ENCODE results near the gene JMJD1C. TPM values are rescaled to one million over a fixed set of nuclear protein-coding genes. Genes with fewer than 3 reads are reported as not detected.
A peak's percentile ranks its signal among the peaks of the same experiment; 100 is the strongest.

The JMJD1C gene
- total and polyA plus RNA-seq, 4 experiments from 2014 or later, result 22.8 to 115 (median 84.5) TPM

- no peak for DNase-seq
- Mint-ChIP-seq H3K4me3 (peak overlapping the region in 2 of 8 donors; percentile 36 to 51), H3K9me3 (peaks cover 0 to 7% (median 0%) of the 10 kb centered on the region in 8 donors), H3K27me3 (no peaks in the 10 kb centered on the region), H3K27ac (peak overlapping the region in 1 of 7 donors; percentile 13), H3K36me3 (peaks cover 11 to 37% of the 10 kb centered on the region in 2 donors), H3K4me1 (peaks cover 40 to 82% (median 59%) of the 10 kb centered on the region in 4 donors)
- H3K36me3 ChIP-seq (ENCODE audit: insufficient read depth, low read length), result no peaks in the 10 kb centered on the region
- H3K27me3 ChIP-seq (ENCODE audit: insufficient read depth, low read length), result no peaks in the 10 kb centered on the region
- H3K4me3 ChIP-seq (ENCODE audit: low read length in 2 of 2), result no peak overlapping the region
- CTCF ChIA-PET (ENCODE audit: partially characterized antibody), result interaction anchor here (0.6 to 5.9 kb wide), 4 partner anchors 9 to 1515 kb away, joined by 3 to 28 read pairs (median 4); no protein-coding TSS in a partner anchor
- H3K9me3 ChIP-seq (ENCODE audit: control insufficient read depth in 1 of 2, low read length in 2 of 2), result no peaks in the 10 kb centered on the region
- peaks cover 58% of the 10 kb centered on the region for H3K4me1 ChIP-seq (ENCODE audit: insufficient read depth, low read length)
- intact Hi-C loops (cut with micrococcal nuclease), result no loop called here
- POLR2A ChIA-PET (ENCODE audit: partially characterized antibody), result no interaction called here
- no peak overlapping the region for H3K27ac ChIP-seq (ENCODE audit: low read depth, low read length)
These were observed 328.5 kb downstream of the JMJD1C start for GRCh38 chr10:63137306-63137705.

DNA sequence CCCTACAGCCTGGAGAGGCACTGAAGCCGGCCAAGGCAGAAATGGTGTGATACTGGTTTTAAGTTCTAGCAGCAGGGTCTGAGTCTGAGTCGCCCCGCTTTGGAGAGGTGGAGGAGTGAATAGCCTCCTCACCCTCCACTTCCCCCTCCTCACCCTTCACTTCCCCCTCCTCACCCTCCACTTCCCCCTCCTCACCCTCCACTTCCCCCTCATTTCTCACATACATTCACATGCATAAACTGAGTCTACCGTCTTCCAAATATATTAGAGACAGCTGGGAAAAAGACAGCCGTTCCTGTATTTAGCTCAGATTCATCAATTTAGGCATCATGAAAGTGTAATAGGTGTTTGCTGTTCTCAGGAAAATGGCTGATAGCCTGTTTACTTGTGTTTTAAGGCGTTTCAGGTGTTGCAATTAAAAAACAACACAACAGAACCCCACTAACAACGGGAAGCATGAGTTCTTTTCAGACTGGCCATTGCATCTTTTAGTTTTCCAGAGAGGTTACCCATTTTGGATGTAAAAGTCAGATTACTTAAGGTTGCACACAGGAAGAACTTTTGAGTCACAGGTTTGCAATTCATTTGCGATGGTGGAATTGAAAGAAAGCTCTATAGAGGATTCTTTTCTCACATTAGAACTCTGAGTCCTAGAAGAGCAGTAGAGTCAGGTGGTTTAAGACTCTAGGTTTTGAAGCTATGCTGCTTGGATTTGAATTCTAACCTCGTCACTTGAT lies 331.8 kb downstream of the JMJD1C start:
- H3K27ac Mint-ChIP-seq, result peak overlapping the region; percentile 92 to 98 (median 97)
- H3K4me3 Mint-ChIP-seq, result peak overlapping the region; percentile 92 to 95 (median 92)
- Histone ChIP-seq H3K4me1 (ENCODE audit: insufficient read depth, low read length) (peaks cover 46% of the 10 kb centered on the region), H3K9me3 (ENCODE audit: control insufficient read depth in 1 of 2, low read length in 2 of 2) (no peaks in the 10 kb centered on the region), H3K36me3 (ENCODE audit: insufficient read depth, low read length) (no peaks in the 10 kb centered on the region), H3K27ac (ENCODE audit: low read depth, low read length) (peak overlapping the region; percentile 96), H3K4me3 (ENCODE audit: low read length in 2 of 2) (peak overlapping the region; percentile 81 to 88), H3K27me3 (ENCODE audit: insufficient read depth, low read length) (no peaks in the 10 kb centered on the region)
- intact Hi-C loops (cut with micrococcal nuclease), result loop anchor here (1.0 to 5.0 kb wide), 8 partner anchors 24 to 1232 kb away; partner anchors contain the start of genes ADO, ARID5B and EGR2
- CTCF ChIA-PET (ENCODE audit: partially characterized antibody), result interaction anchor here (1.1 to 5.9 kb wide), 8 partner anchors 12 to 520 kb away, joined by 3 to 28 read pairs (median 15); partner anchors contain the start of gene EGR2
- H3K4me1 Mint-ChIP-seq, result peaks cover 27 to 50% (median 39%) of the 10 kb centered on the region in 4 donors
- H3K9me3 Mint-ChIP-seq, result peaks cover 0 to 16% (median under 1%) of the 10 kb centered on the region in 8 donors
- peaks cover 3 to 11% of the 10 kb centered on the region in 2 donors for H3K36me3 Mint-ChIP-seq
- H3K27me3 Mint-ChIP-seq, result peaks cover 0 to 5% of the 10 kb centered on the region in 2 donors
- DNase-seq, result no peak
- POLR2A ChIA-PET (ENCODE audit: partially characterized antibody), result interaction anchor here (0.6 to 2.6 kb wide), 12 partner anchors 12 to 1233 kb away, joined by 3 to 17 read pairs (median 6); partner anchors contain the start of genes ADO, ARID5B, EGR2 and REEP3

DNA sequence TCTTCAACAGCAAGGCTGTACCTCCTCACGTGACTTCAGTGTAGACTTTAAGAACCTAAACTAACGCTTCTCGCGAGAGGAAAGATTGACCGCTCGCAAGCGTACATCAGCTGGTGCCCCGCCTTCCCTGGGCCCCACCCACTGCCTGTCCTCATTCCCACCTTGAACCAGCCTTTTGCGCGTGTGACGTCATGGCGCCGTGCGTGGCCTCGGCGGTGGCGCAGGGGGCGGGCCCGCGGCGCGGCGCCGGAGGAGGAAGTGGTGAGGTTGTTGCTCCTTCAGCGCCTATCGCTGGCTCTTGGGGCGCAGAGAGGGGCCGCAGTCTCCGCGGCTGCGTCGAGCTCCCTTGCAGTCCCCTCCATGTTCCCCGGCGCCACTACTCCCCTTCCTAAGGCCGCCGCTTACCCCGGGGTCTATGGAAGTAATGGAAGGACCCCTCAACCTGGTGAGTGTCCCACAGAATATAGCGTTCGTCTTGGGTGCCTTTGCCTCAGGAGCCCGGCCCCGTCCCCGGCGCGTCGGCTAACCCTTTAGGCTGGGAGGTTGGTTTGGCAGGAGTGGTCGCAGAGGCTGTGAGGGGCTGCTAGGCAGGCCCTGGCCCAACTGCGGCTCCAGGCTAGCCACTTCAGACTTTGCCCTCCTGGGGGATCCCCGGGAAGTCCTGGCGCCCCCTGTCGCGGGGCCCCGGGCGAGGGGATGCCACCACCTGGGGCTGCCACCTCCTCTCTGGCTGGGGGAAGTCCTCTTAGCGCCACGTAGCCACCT lies 332.5 kb downstream of the JMJD1C start, which contains the start of gene NRBF2:
TSS of gene NRBF2 (plus strand) at position 273 of the 765 bp plus-strand sequence. CDS start at position 416, 143 bp downstream.
- Mint-ChIP-seq H3K36me3 (peaks cover 3 to 11% of the 10 kb centered on the region in 2 donors), H3K4me3 (peak within 1 kb of the TSS; percentile 92 to 95 (median 92)), H3K9me3 (peaks cover 0 to 16% (median under 1%) of the 10 kb centered on the region in 8 donors), H3K27me3 (peaks cover 0 to 7% of the 10 kb centered on the region in 2 donors), H3K27ac (peak within 1 kb of the TSS; percentile 92 to 98 (median 97)), H3K4me1 (peaks cover 24 to 45% (median 35%) of the 10 kb centered on the region in 4 donors)
- intact Hi-C loops (cut with micrococcal nuclease), result loop anchor here (1.0 to 5.0 kb wide), 8 partner anchors 25 to 1231 kb away; partner anchors contain the start of genes ADO, ARID5B and EGR2
- H3K27me3 ChIP-seq (ENCODE audit: insufficient read depth, low read length), result no peaks in the 10 kb centered on the region
- H3K9me3 ChIP-seq (ENCODE audit: control insufficient read depth in 1 of 2, low read length in 2 of 2), result no peaks in the 10 kb centered on the region
- DNase-seq, result peak; percentile 97 to 98 (median 98)
- H3K4me3 ChIP-seq (ENCODE audit: low read length in 2 of 2), result peak within 1 kb of the TSS; percentile 81 to 88
- peak within 1 kb of the TSS; percentile 96 for H3K27ac ChIP-seq (ENCODE audit: low read depth, low read length)
- POLR2A ChIA-PET (ENCODE audit: partially characterized antibody), result interaction anchor here (0.6 to 2.6 kb wide), 12 partner anchors 13 to 1232 kb away, joined by 3 to 17 read pairs (median 6); partner anchors contain the start of genes ADO, ARID5B, EGR2 and REEP3
- H3K36me3 ChIP-seq (ENCODE audit: insufficient read depth, low read length), result no peaks in the 10 kb centered on the region
- CTCF ChIA-PET (ENCODE audit: partially characterized antibody), result interaction anchor here (1.0 to 3.0 kb wide), 10 partner anchors 12 to 586 kb away, joined by 3 to 22 read pairs (median 4); no protein-coding TSS in a partner anchor
- H3K4me1 ChIP-seq (ENCODE audit: insufficient read depth, low read length), result peaks cover 46% of the 10 kb centered on the region

DNA sequence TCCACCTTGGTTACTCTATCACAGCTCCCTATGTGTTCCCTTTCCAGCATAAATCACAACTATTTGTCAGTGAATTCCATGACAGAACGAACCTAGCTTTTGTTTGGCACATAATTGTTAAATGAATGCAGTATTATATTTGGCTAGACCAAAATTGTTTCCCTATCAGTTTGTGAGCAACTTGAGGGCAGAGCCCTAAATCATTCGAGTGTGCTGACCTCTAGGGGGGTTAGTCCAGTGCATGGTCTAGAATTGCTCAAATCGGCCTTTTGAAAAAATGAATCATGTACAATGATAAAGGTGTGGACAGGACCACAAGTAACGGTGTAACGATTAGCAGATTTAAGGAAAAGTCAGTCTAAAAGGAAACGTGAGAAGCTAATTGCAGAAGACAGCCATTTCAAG lies 333.1 kb downstream of the JMJD1C start:
- H3K27ac ChIP-seq (ENCODE audit: low read depth, low read length), result peak overlapping the region; percentile 96
- no peaks in the 10 kb centered on the region for H3K27me3 ChIP-seq (ENCODE audit: insufficient read depth, low read length)
- Mint-ChIP-seq H3K27me3 (peaks cover 0 to 7% of the 10 kb centered on the region in 2 donors), H3K4me3 (peak overlapping the region; percentile 92 to 95 (median 92)), H3K27ac (peak overlapping the region; percentile 92 to 98 (median 97)), H3K4me1 (peaks cover 21 to 42% (median 31%) of the 10 kb centered on the region in 4 donors), H3K9me3 (peaks cover 0 to 16% (median under 1%) of the 10 kb centered on the region in 8 donors), H3K36me3 (peaks cover under 1 to 11% of the 10 kb centered on the region in 2 donors)
- intact Hi-C loops (cut with micrococcal nuclease), result loop anchor here (1.0 to 5.0 kb wide), 8 partner anchors 26 to 1230 kb away; partner anchors contain the start of genes ADO, ARID5B and EGR2
- H3K36me3 ChIP-seq (ENCODE audit: insufficient read depth, low read length), result no peaks in the 10 kb centered on the region
- CTCF ChIA-PET (ENCODE audit: partially characterized antibody), result interaction anchor here (1.0 to 3.0 kb wide), 9 partner anchors 12 to 587 kb away, joined by 3 to 22 read pairs (median 5); no protein-coding TSS in a partner anchor
- peak overlapping the region in 1 of 2 donors; percentile 81 for H3K4me3 ChIP-seq (ENCODE audit: low read length in 2 of 2)
- no peak for DNase-seq
- H3K4me1 ChIP-seq (ENCODE audit: insufficient read depth, low read length), result peaks cover 42% of the 10 kb centered on the region
- H3K9me3 ChIP-seq (ENCODE audit: control insufficient read depth in 1 of 2, low read length in 2 of 2), result no peaks in the 10 kb centered on the region
- POLR2A ChIA-PET (ENCODE audit: partially characterized antibody), result interaction anchor here (1.2 to 2.6 kb wide), 11 partner anchors 13 to 1231 kb away, joined by 3 to 17 read pairs (median 7); partner anchors contain the start of genes ADO, ARID5B, EGR2 and REEP3

GRCh38 chr10:63129888-63130287 lies 335.9 kb downstream of the JMJD1C start:
- ChIA-PET CTCF (ENCODE audit: partially characterized antibody) (interaction anchor here (0.7 kb wide), 1 partner anchor 688 kb away, joined by 3 read pairs; no protein-coding TSS in a partner anchor), POLR2A (ENCODE audit: partially characterized antibody) (no interaction called here)
- Mint-ChIP-seq H3K4me3 (no peak overlapping the region), H3K9me3 (peaks cover 0 to 16% (median under 1%) of the 10 kb centered on the region in 8 donors), H3K36me3 (peaks cover 0 to 8% of the 10 kb centered on the region in 2 donors), H3K27me3 (peaks cover 2 to 11% of the 10 kb centered on the region in 2 donors), H3K27ac (no peak overlapping the region), H3K4me1 (peaks cover 8 to 22% (median 15%) of the 10 kb centered on the region in 4 donors)
- H3K27me3 ChIP-seq (ENCODE audit: insufficient read depth, low read length), result no peaks in the 10 kb centered on the region
- H3K27ac ChIP-seq (ENCODE audit: low read depth, low read length), result no peak overlapping the region
- peaks cover 17% of the 10 kb centered on the region for H3K4me1 ChIP-seq (ENCODE audit: insufficient read depth, low read length)
- no peak overlapping the region for H3K4me3 ChIP-seq (ENCODE audit: low read length in 2 of 2)
- no peaks in the 10 kb centered on the region for H3K9me3 ChIP-seq (ENCODE audit: control insufficient read depth in 1 of 2, low read length in 2 of 2)
- H3K36me3 ChIP-seq (ENCODE audit: insufficient read depth, low read length), result no peaks in the 10 kb centered on the region
- DNase-seq, result no peak
- intact Hi-C loops (cut with micrococcal nuclease), result loop anchor here (5.0 kb wide), 1 partner anchor 1228 kb away; the partner anchor contains the start of gene ARID5B

- peaks cover 0 to 2% of the 10 kb centered on the region in 2 donors for H3K36me3 Mint-ChIP-seq
- no peak for DNase-seq
- Histone ChIP-seq H3K36me3 (ENCODE audit: insufficient read depth, low read length) (no peaks in the 10 kb centered on the region), H3K27ac (ENCODE audit: low read depth, low read length) (no peak overlapping the region), H3K27me3 (ENCODE audit: insufficient read depth, low read length) (no peaks in the 10 kb centered on the region), H3K4me1 (ENCODE audit: insufficient read depth, low read length) (peaks cover 5% of the 10 kb centered on the region), H3K4me3 (ENCODE audit: low read length in 2 of 2) (no peak overlapping the region), H3K9me3 (ENCODE audit: control insufficient read depth in 1 of 2, low read length in 2 of 2) (no peaks in the 10 kb centered on the region)
- peaks cover 2 to 11% of the 10 kb centered on the region in 2 donors for H3K27me3 Mint-ChIP-seq
- ChIA-PET POLR2A (ENCODE audit: partially characterized antibody) (no interaction called here), CTCF (ENCODE audit: partially characterized antibody) (interaction anchor here (0.7 to 1.0 kb wide), 2 partner anchors 44 to 1233 kb away, joined by 3 read pairs; no protein-coding TSS in a partner anchor)
- intact Hi-C loops (cut with micrococcal nuclease), result no loop called here
- H3K9me3 Mint-ChIP-seq, result peaks cover 0 to 16% (median under 1%) of the 10 kb centered on the region in 8 donors
- H3K27ac Mint-ChIP-seq, result no peak overlapping the region
- peaks cover 3 to 10% (median 7%) of the 10 kb centered on the region in 4 donors for H3K4me1 Mint-ChIP-seq
- no peak overlapping the region for H3K4me3 Mint-ChIP-seq
These were observed 337.3 kb downstream of the JMJD1C start for GRCh38 chr10:63128443-63128842.

Measured in CD4-positive, alpha-beta memory T cell (primary cell).